ENCODE data around the gene TSPAN31. TPM values are rescaled to one million over a fixed set of nuclear protein-coding genes. Genes with fewer than 3 reads are reported as not detected.

Gene TSPAN31
- total and polyA plus RNA-seq, 12 donors = 21.1 to 37.4 (median 28.8) TPM

- no peaks in the 10 kb centered on the region for H3K27me3 ChIP-seq
- H3K27ac ChIP-seq = no peak overlapping the region
- TF ChIP-seq CTCF (IDR thresholded peaks at IDR 0.05) = no peak
- H3K4me3 ChIP-seq = no peak overlapping the region
- WGBS, 2 donors = 93 to 94% methylated on average over 3 of the region's 3 CpGs
- H3K9me3 ChIP-seq = peaks cover 0 to 5% (median 0%) of the 10 kb centered on the region in 11 donors
- H3K4me1 ChIP-seq = peaks cover 0 to 18% (median 9%) of the 10 kb centered on the region in 9 donors
- peaks cover 0 to 78% (median 13%) of the 10 kb centered on the region in 9 donors for H3K36me3 ChIP-seq
- intact Hi-C loops (cut with DNase I) = no loop called here
- DNase-seq = no peak
- ATAC-seq = no peak
Measured at GRCh38 chr12:57698414-57698813, 46.4 kb upstream of the TSPAN31 start.

GRCh38 chr12:57700317-57700716 lies 44.5 kb upstream of the TSPAN31 start:
- no peaks in the 10 kb centered on the region for H3K27me3 ChIP-seq
- ATAC-seq (no peak), DNase-seq (no peak)
- TF ChIP-seq CTCF (IDR thresholded peaks at IDR 0.05) = no peak
- peaks cover 0 to 16% (median 6%) of the 10 kb centered on the region in 11 donors for H3K9me3 ChIP-seq
- no peak overlapping the region for H3K27ac ChIP-seq
- H3K4me3 ChIP-seq = no peak overlapping the region
- 94 to 97% methylated on average over 2 of the region's 2 CpGs for WGBS, 2 donors
- H3K4me1 ChIP-seq = peaks cover 0 to 6% (median under 1%) of the 10 kb centered on the region in 9 donors
- H3K36me3 ChIP-seq = peaks cover 0 to 97% (median 27%) of the 10 kb centered on the region in 9 donors
- intact Hi-C loops (cut with DNase I) = no loop called here

GRCh38 chr12:57707250-57707649 lies 37.6 kb upstream of the TSPAN31 start:
- WGBS, 2 donors = 93 to 95% methylated on average over 3 of the region's 3 CpGs
- no peak for ATAC-seq
- intact Hi-C loops (cut with DNase I) = no loop called here

GRCh38 chr12:57708296-57708695 lies 36.5 kb upstream of the TSPAN31 start:
- H3K4me1 ChIP-seq = no peaks in the 10 kb centered on the region
- H3K27ac ChIP-seq = no peak overlapping the region
- intact Hi-C loops (cut with DNase I) = no loop called here
- peaks cover 0 to 16% (median 6%) of the 10 kb centered on the region in 11 donors for H3K9me3 ChIP-seq
- TF ChIP-seq CTCF (IDR thresholded peaks at IDR 0.05) = no peak
- H3K27me3 ChIP-seq = no peaks in the 10 kb centered on the region
- DNase-seq (no peak), ATAC-seq (no peak)
- H3K4me3 ChIP-seq = no peak overlapping the region
- 96 to 98% methylated on average over 2 of the region's 2 CpGs for WGBS, 2 donors
- H3K36me3 ChIP-seq = peaks cover 0 to 97% (median 14%) of the 10 kb centered on the region in 9 donors

More at GRCh38 chr12:57707250-57707649, 37.6 kb upstream of the TSPAN31 start:
- TF ChIP-seq CTCF (IDR thresholded peaks at IDR 0.05) = no peak
- DNase-seq = no peak
- Histone ChIP-seq H3K36me3 (peaks cover 0 to 98% (median 16%) of the 10 kb centered on the region in 9 donors), H3K4me3 (no peak overlapping the region), H3K27me3 (no peaks in the 10 kb centered on the region), H3K27ac (no peak overlapping the region), H3K9me3 (peaks cover 0 to 20% (median 6%) of the 10 kb centered on the region in 11 donors), H3K4me1 (no peaks in the 10 kb centered on the region)

Data from heart right ventricle (tissue), 16 donors.